ENCODE results near the gene FAM168A. TPM values are rescaled to one million over a fixed set of nuclear protein-coding genes. Genes with fewer than 3 reads are reported as not detected.

FAM168A gene
- total RNA-seq, 1 donor from 2014 or later, result 28.4 TPM

DNA sequence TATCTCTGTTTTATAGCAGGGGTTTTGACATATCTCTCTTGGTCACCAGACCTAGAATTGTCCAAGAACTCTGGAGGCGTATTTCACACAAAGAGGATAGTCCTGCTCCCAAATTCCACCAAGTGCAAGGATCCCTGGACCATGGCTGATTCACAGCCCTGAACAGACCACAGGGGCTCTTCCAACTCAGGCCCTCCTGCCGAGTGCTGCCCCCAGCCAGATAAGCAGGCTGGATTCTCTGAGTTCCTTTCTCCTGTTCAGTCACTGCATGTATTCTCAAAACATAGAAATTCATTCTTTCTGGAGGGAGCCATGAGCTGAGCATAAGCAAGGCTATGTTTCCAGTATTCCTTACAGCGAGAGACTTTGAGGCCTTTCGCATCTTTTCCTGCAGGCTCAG, 35.1 kb upstream of the FAM168A start:
- Histone ChIP-seq H3K27ac (replicated peaks) (no peak overlapping the region), H3K27me3 (ENCODE audit: low read depth) (no peaks in the 10 kb centered on the region), H3K9me3 (replicated peaks) (no peaks in the 10 kb centered on the region), H3K4me1 (no peaks in the 10 kb centered on the region), H3K4me3 (no peak overlapping the region), H3K36me3 (no peaks in the 10 kb centered on the region)
- intact Hi-C loops (cut with micrococcal nuclease), result no loop called here
- DNase-seq, result no peak
- TF ChIP-seq, protein P1, sequence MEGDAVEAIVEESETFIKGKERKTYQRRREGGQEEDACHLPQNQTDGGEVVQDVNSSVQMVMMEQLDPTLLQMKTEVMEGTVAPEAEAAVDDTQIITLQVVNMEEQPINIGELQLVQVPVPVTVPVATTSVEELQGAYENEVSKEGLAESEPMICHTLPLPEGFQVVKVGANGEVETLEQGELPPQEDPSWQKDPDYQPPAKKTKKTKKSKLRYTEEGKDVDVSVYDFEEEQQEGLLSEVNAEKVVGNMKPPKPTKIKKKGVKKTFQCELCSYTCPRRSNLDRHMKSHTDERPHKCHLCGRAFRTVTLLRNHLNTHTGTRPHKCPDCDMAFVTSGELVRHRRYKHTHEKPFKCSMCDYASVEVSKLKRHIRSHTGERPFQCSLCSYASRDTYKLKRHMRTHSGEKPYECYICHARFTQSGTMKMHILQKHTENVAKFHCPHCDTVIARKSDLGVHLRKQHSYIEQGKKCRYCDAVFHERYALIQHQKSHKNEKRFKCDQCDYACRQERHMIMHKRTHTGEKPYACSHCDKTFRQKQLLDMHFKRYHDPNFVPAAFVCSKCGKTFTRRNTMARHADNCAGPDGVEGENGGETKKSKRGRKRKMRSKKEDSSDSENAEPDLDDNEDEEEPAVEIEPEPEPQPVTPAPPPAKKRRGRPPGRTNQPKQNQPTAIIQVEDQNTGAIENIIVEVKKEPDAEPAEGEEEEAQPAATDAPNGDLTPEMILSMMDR (IDR thresholded peaks at IDR 0.05; ENCODE audit: borderline replicate concordance), result no peak

DNA sequence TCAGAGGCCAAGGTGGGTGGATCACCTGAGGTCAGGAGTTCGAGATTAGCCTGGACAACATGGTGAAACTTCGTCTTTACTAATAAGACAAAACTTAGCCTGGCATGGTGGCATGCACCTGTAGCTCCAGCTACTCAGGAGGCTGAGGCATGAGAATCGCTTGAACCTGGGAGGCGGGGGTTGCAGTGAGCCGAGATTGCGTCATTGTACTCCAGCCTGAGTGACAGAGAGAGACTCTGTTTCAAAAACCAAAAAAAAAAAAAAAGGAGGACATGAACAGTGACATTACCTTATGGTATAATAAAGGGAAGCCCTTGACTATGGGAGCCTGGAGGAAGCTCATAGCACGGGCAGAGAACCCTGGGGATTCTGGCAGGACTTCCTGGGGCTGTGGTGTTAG, 32.0 kb upstream of the FAM168A start:
- intact Hi-C loops (cut with micrococcal nuclease), result loop anchor here (5.0 kb wide), 1 partner anchor 32 kb away; no protein-coding TSS in a partner anchor
- Histone ChIP-seq H3K36me3 (no peaks in the 10 kb centered on the region), H3K4me3 (no peak overlapping the region), H3K9me3 (replicated peaks) (no peaks in the 10 kb centered on the region), H3K27ac (replicated peaks) (no peak overlapping the region), H3K4me1 (peaks cover 8% of the 10 kb centered on the region), H3K27me3 (ENCODE audit: low read depth) (no peaks in the 10 kb centered on the region)
- DNase-seq, result no peak
- TF ChIP-seq, protein P1 (IDR thresholded peaks at IDR 0.05; ENCODE audit: borderline replicate concordance), result no peak

DNA sequence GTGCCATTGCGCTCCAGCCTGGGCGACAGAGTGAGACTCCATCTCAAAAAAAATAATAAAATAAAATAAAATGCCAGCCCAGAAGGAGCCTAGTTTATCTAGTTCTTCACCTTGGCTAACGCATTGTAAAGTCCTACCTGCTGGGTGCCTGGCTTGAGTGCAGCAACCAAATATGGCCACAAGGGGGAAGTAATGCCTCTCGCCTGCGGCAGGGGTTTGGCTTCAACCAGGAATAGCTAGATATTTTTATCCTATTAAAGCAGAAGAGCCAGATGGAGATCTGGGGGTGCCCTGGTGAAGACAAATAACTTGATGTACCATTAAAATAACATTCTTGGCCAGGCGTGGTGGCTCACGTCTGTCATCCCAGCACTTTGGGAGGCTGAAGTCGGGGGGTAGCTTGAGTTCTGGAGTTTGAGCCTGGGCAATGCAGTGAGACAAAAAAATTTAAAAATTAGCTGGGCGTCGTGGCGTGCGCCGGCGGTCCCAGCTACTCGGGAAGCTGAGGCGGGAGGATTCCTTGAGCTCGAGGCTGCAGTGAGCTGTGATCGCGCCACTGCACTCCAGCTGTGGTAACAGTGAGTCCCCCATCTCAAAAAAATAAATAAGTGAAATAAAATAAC, 27.9 kb upstream of the FAM168A start:
- Histone ChIP-seq H3K9me3 (replicated peaks) (no peaks in the 10 kb centered on the region), H3K27ac (replicated peaks) (no peak overlapping the region), H3K27me3 (ENCODE audit: low read depth) (no peaks in the 10 kb centered on the region), H3K4me1 (peaks cover 19% of the 10 kb centered on the region), H3K4me3 (peak overlapping the region; percentile 32), H3K36me3 (no peaks in the 10 kb centered on the region)
- intact Hi-C loops (cut with micrococcal nuclease), result loop anchor here (5.0 kb wide), 1 partner anchor 36 kb away; no protein-coding TSS in a partner anchor
- TF ChIP-seq, protein P1 (IDR thresholded peaks at IDR 0.05; ENCODE audit: borderline replicate concordance), result peak; percentile 96
- peak; percentile 61 for DNase-seq

DNA sequence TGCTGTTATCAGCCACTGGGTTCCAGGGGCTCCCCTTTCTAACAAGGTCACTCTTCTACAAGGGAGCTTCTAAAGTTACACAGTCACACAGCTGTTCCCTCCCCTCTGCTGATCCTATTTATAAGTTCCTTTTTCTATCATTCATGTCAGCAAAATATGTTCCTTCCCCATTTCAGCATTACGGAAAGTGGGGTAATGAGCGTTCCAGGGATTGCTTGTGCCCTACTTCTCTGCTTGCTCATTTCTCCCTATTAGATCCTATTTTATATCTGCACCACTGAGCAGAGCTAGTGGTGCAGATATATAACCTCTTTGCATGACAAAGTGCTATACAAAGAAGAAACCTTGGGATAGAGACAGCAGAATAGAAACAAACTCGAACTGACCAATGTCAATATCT, 25.8 kb upstream of the FAM168A start:
- Histone ChIP-seq H3K4me1 (peaks cover 19% of the 10 kb centered on the region), H3K36me3 (no peaks in the 10 kb centered on the region), H3K27me3 (ENCODE audit: low read depth) (no peaks in the 10 kb centered on the region), H3K27ac (replicated peaks) (peak overlapping the region; percentile 27), H3K9me3 (replicated peaks) (no peaks in the 10 kb centered on the region), H3K4me3 (no peak overlapping the region)
- no peak for DNase-seq
- intact Hi-C loops (cut with micrococcal nuclease), result no loop called here
- TF ChIP-seq, protein P1 (IDR thresholded peaks at IDR 0.05; ENCODE audit: borderline replicate concordance), result no peak

DNA sequence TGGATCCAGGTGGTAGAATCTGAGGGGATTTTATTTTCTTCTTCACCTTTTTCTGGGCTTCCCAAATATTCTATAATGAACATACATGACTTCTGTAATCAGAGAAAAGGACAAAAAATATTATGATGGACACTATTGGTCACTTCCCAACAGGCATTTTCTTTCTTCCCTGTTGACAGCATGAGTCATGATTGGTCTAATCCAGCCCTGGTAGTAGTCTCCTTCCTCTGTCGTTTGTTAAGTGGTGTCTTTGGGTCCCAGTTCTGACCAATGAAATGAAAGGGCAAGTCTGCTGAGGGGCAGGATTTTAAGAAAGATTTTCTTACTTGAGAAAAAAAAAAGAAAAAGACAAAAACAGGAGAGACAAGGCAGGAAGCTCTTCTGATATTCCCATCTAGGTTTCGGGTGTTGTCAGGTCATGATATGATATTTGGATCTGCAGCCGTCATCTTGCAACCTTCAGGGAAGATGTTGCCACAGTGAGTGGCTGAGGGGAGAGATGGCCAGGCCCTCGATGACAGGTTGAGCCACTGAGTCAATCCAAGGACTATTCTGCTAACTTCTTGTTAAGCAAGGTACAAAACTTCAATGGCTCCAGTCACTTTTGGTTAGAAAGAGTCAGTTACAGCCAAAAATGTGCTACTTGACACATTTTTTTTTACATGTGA, 25.1 kb upstream of the FAM168A start:
- intact Hi-C loops (cut with micrococcal nuclease), result no loop called here
- no peak for DNase-seq
- TF ChIP-seq, protein P1 (IDR thresholded peaks at IDR 0.05; ENCODE audit: borderline replicate concordance), result no peak
- no peaks in the 10 kb centered on the region for H3K27me3 ChIP-seq (ENCODE audit: low read depth)
- no peak overlapping the region for H3K4me3 ChIP-seq
- H3K36me3 ChIP-seq, result no peaks in the 10 kb centered on the region
- no peaks in the 10 kb centered on the region for H3K9me3 ChIP-seq (replicated peaks)
- peak overlapping the region; percentile 27 for H3K27ac ChIP-seq (replicated peaks)
- H3K4me1 ChIP-seq, result peaks cover 19% of the 10 kb centered on the region

Data from left ventricle myocardium inferior (tissue), 1 donor.